ENCODE data around the gene STAM.
"Not testable (repeated sequence)": the region's sequence is repeated elsewhere in the genome, so short reads cannot be mapped to it uniquely, and the experiment has no call there.

STAM gene

GRCh38 chr10:17624996-17625395, 19.0 kb upstream of the STAM start:
- H3K27me3 ChIP-seq (ENCODE audit: control insufficient read depth, insufficient read depth, low read length) = no peaks in the 10 kb centered on the region
- no peaks in the 10 kb centered on the region for H3K9me3 ChIP-seq (ENCODE audit: control insufficient read depth, insufficient read depth, low read length)
- H3K4me1 ChIP-seq (ENCODE audit: control insufficient read depth, insufficient read depth, low read length) = no peaks in the 10 kb centered on the region
- no peak overlapping the region for H3K9ac ChIP-seq (ENCODE audit: low read depth, low read length)
- H3K4me3 ChIP-seq (ENCODE audit: low read depth, low read length) = no peak overlapping the region
- H3K36me3 ChIP-seq (ENCODE audit: control insufficient read depth, insufficient read depth, low read length) = no peaks in the 10 kb centered on the region

GRCh38 chr10:17626656-17627055, 17.3 kb upstream of the STAM start:
- no peaks in the 10 kb centered on the region for H3K27me3 ChIP-seq (ENCODE audit: control insufficient read depth, insufficient read depth, low read length)
- no peaks in the 10 kb centered on the region for H3K36me3 ChIP-seq (ENCODE audit: control insufficient read depth, insufficient read depth, low read length)
- H3K9me3 ChIP-seq (ENCODE audit: control insufficient read depth, insufficient read depth, low read length) = no peaks in the 10 kb centered on the region
- H3K4me1 ChIP-seq (ENCODE audit: control insufficient read depth, insufficient read depth, low read length) = no peaks in the 10 kb centered on the region
- H3K4me3 ChIP-seq (ENCODE audit: low read depth, low read length) = no peak overlapping the region
- no peak overlapping the region for H3K9ac ChIP-seq (ENCODE audit: low read depth, low read length)

- not testable (repeated sequence) for H3K27me3 ChIP-seq (ENCODE audit: control insufficient read depth, insufficient read depth, low read length); H3K9ac ChIP-seq (ENCODE audit: low read depth, low read length); H3K36me3 ChIP-seq (ENCODE audit: control insufficient read depth, insufficient read depth, low read length); H3K4me1 ChIP-seq (ENCODE audit: control insufficient read depth, insufficient read depth, low read length); H3K9me3 ChIP-seq (ENCODE audit: control insufficient read depth, insufficient read depth, low read length); H3K4me3 ChIP-seq (ENCODE audit: low read depth, low read length)
Measured at GRCh38 chr10:17632590-17632989, 11.4 kb upstream of the STAM start.

GRCh38 chr10:17633353-17633752, 10.6 kb upstream of the STAM start:
- Histone ChIP-seq H3K9me3 (ENCODE audit: control insufficient read depth, insufficient read depth, low read length) (no peaks in the 10 kb centered on the region), H3K4me3 (ENCODE audit: low read depth, low read length) (no peak overlapping the region), H3K9ac (ENCODE audit: low read depth, low read length) (no peak overlapping the region), H3K4me1 (ENCODE audit: control insufficient read depth, insufficient read depth, low read length) (no peaks in the 10 kb centered on the region), H3K36me3 (ENCODE audit: control insufficient read depth, insufficient read depth, low read length) (no peaks in the 10 kb centered on the region), H3K27me3 (ENCODE audit: control insufficient read depth, insufficient read depth, low read length) (no peaks in the 10 kb centered on the region)

- H3K9me3 ChIP-seq (ENCODE audit: control insufficient read depth, insufficient read depth, low read length) = no peaks in the 10 kb centered on the region
- H3K27me3 ChIP-seq (ENCODE audit: control insufficient read depth, insufficient read depth, low read length) = no peaks in the 10 kb centered on the region
- no peaks in the 10 kb centered on the region for H3K36me3 ChIP-seq (ENCODE audit: control insufficient read depth, insufficient read depth, low read length)
- no peaks in the 10 kb centered on the region for H3K4me1 ChIP-seq (ENCODE audit: control insufficient read depth, insufficient read depth, low read length)
- H3K9ac ChIP-seq (ENCODE audit: low read depth, low read length) = no peak overlapping the region
- no peak overlapping the region for H3K4me3 ChIP-seq (ENCODE audit: low read depth, low read length)
Measured at GRCh38 chr10:17637869-17638268, 6.1 kb upstream of the STAM start.

- H3K36me3 ChIP-seq (ENCODE audit: control insufficient read depth, insufficient read depth, low read length) = no peaks in the 10 kb centered on the region
- no peaks in the 10 kb centered on the region for H3K4me1 ChIP-seq (ENCODE audit: control insufficient read depth, insufficient read depth, low read length)
- H3K27me3 ChIP-seq (ENCODE audit: control insufficient read depth, insufficient read depth, low read length) = no peaks in the 10 kb centered on the region
- no peak overlapping the region for H3K9ac ChIP-seq (ENCODE audit: low read depth, low read length)
- H3K9me3 ChIP-seq (ENCODE audit: control insufficient read depth, insufficient read depth, low read length) = no peaks in the 10 kb centered on the region
- no peak overlapping the region for H3K4me3 ChIP-seq (ENCODE audit: low read depth, low read length)
Measured at GRCh38 chr10:17640331-17640816, 3.6 kb upstream of the STAM start.

- H3K4me3 ChIP-seq (ENCODE audit: low read depth, low read length) = peak overlapping the region; percentile 99
- H3K9me3 ChIP-seq (ENCODE audit: control insufficient read depth, insufficient read depth, low read length) = no peaks in the 10 kb centered on the region
- no peaks in the 10 kb centered on the region for H3K4me1 ChIP-seq (ENCODE audit: control insufficient read depth, insufficient read depth, low read length)
- H3K27me3 ChIP-seq (ENCODE audit: control insufficient read depth, insufficient read depth, low read length) = no peaks in the 10 kb centered on the region
- H3K9ac ChIP-seq (ENCODE audit: low read depth, low read length) = peak overlapping the region; percentile 97
- no peaks in the 10 kb centered on the region for H3K36me3 ChIP-seq (ENCODE audit: control insufficient read depth, insufficient read depth, low read length)
Measured at GRCh38 chr10:17643339-17643754, 604 bp upstream of the STAM start.

GRCh38 chr10:17644485-17644943, 563 bp downstream of the STAM start:
- H3K4me3 ChIP-seq (ENCODE audit: low read depth, low read length) = peak overlapping the region; percentile 99
- H3K27me3 ChIP-seq (ENCODE audit: control insufficient read depth, insufficient read depth, low read length) = no peaks in the 10 kb centered on the region
- peak overlapping the region; percentile 97 for H3K9ac ChIP-seq (ENCODE audit: low read depth, low read length)
- H3K36me3 ChIP-seq (ENCODE audit: control insufficient read depth, insufficient read depth, low read length) = no peaks in the 10 kb centered on the region
- H3K4me1 ChIP-seq (ENCODE audit: control insufficient read depth, insufficient read depth, low read length) = no peaks in the 10 kb centered on the region
- no peaks in the 10 kb centered on the region for H3K9me3 ChIP-seq (ENCODE audit: control insufficient read depth, insufficient read depth, low read length)

- H3K9ac ChIP-seq (ENCODE audit: low read depth, low read length) = peak overlapping the region; percentile 9
- no peaks in the 10 kb centered on the region for H3K9me3 ChIP-seq (ENCODE audit: control insufficient read depth, insufficient read depth, low read length)
- peaks cover 4% of the 10 kb centered on the region for H3K4me1 ChIP-seq (ENCODE audit: control insufficient read depth, insufficient read depth, low read length)
- no peaks in the 10 kb centered on the region for H3K27me3 ChIP-seq (ENCODE audit: control insufficient read depth, insufficient read depth, low read length)
- peak overlapping the region; percentile 99 for H3K4me3 ChIP-seq (ENCODE audit: low read depth, low read length)
- no peaks in the 10 kb centered on the region for H3K36me3 ChIP-seq (ENCODE audit: control insufficient read depth, insufficient read depth, low read length)
Measured at GRCh38 chr10:17645621-17646345, 1.8 kb downstream of the STAM start.

GRCh38 chr10:17647326-17647725, 3.4 kb downstream of the STAM start:
- no peak overlapping the region for H3K4me3 ChIP-seq (ENCODE audit: low read depth, low read length)
- H3K9me3 ChIP-seq (ENCODE audit: control insufficient read depth, insufficient read depth, low read length) = no peaks in the 10 kb centered on the region
- H3K36me3 ChIP-seq (ENCODE audit: control insufficient read depth, insufficient read depth, low read length) = no peaks in the 10 kb centered on the region
- H3K9ac ChIP-seq (ENCODE audit: low read depth, low read length) = no peak overlapping the region
- no peaks in the 10 kb centered on the region for H3K27me3 ChIP-seq (ENCODE audit: control insufficient read depth, insufficient read depth, low read length)
- H3K4me1 ChIP-seq (ENCODE audit: control insufficient read depth, insufficient read depth, low read length) = peaks cover 4% of the 10 kb centered on the region

GRCh38 chr10:17648243-17649035, 4.5 kb downstream of the STAM start:
- no peak overlapping the region for H3K4me3 ChIP-seq (ENCODE audit: low read depth, low read length)
- no peak overlapping the region for H3K9ac ChIP-seq (ENCODE audit: low read depth, low read length)
- H3K9me3 ChIP-seq (ENCODE audit: control insufficient read depth, insufficient read depth, low read length) = peaks cover 4% of the 10 kb centered on the region
- H3K4me1 ChIP-seq (ENCODE audit: control insufficient read depth, insufficient read depth, low read length) = peaks cover 4% of the 10 kb centered on the region
- no peaks in the 10 kb centered on the region for H3K27me3 ChIP-seq (ENCODE audit: control insufficient read depth, insufficient read depth, low read length)
- H3K36me3 ChIP-seq (ENCODE audit: control insufficient read depth, insufficient read depth, low read length) = no peaks in the 10 kb centered on the region

GRCh38 chr10:17649052-17649451, 5.1 kb downstream of the STAM start:
- Histone ChIP-seq H3K9me3 (ENCODE audit: control insufficient read depth, insufficient read depth, low read length) (peaks cover 4% of the 10 kb centered on the region), H3K36me3 (ENCODE audit: control insufficient read depth, insufficient read depth, low read length) (no peaks in the 10 kb centered on the region), H3K4me3 (ENCODE audit: low read depth, low read length) (no peak overlapping the region), H3K4me1 (ENCODE audit: control insufficient read depth, insufficient read depth, low read length) (peaks cover 4% of the 10 kb centered on the region), H3K9ac (ENCODE audit: low read depth, low read length) (no peak overlapping the region), H3K27me3 (ENCODE audit: control insufficient read depth, insufficient read depth, low read length) (no peaks in the 10 kb centered on the region)
